Neuronal stem cell (in vitro differentiated cells): Measurements from ENCODE around the gene ABLIM2. TPM values are rescaled to one million over a fixed set of nuclear protein-coding genes. Genes with fewer than 3 reads are reported as not detected.

Experiments used
- DNase-seq: peaks from one replicate; pipeline ENCODE4 v3.0.0-alpha.2; 2013; ENCODE audit warnings: low spot score
- H2AFZ ChIP-seq: one replicate; pipeline ENCODE4 v1.6.1; 2013; ENCODE audit warnings: mild to moderate bottlenecking, low read length, inconsistent platforms
- H2AK5ac ChIP-seq: 2 replicates; pipeline ENCODE4 v1.6.1; 2013; ENCODE audit warnings: low read depth, mild to moderate bottlenecking, inconsistent platforms, low read length, moderate library complexity, mixed read lengths
- H2BK120ac ChIP-seq: 2 replicates; pipeline ENCODE4 v1.6.1; 2013; ENCODE audit warnings: low read depth, mild to moderate bottlenecking, inconsistent platforms, low read length, moderate library complexity, mixed read lengths
- H2BK12ac ChIP-seq: one replicate; pipeline ENCODE4 v1.6.1; 2013; ENCODE audit warnings: low read length, inconsistent platforms
- H2BK15ac ChIP-seq: 2 replicates; pipeline ENCODE4 v1.6.1; 2013; ENCODE audit warnings: mild to moderate bottlenecking, low read length, inconsistent platforms, mixed read lengths
- H2BK5ac ChIP-seq: one replicate; pipeline ENCODE4 v1.6.1; 2013; ENCODE audit warnings: inconsistent platforms, mild to moderate bottlenecking, low read length, moderate library complexity
- H3K14ac ChIP-seq: one replicate; pipeline ENCODE4 v1.6.1; 2013; ENCODE audit warnings: low read length, inconsistent platforms
- H3K18ac ChIP-seq: 2 replicates; pipeline ENCODE4 v1.6.1; 2013; ENCODE audit warnings: low read length, inconsistent platforms
- H3K23ac ChIP-seq: 2 replicates; pipeline ENCODE4 v1.6.1; 2013; ENCODE audit warnings: low read depth, mild to moderate bottlenecking, mixed read lengths, low read length, inconsistent platforms; ENCODE audit not compliant: poor library complexity
- H3K27ac ChIP-seq: replicated peaks from 3 replicates; pipeline ENCODE4 v1.5.1; 2013; ENCODE audit warnings: low read length, inconsistent platforms
- H3K27me3 ChIP-seq, 3 experiments: 2 replicates each; pipeline ENCODE4 v1.6.1; 2013; ENCODE audit warnings: low read length in 3 of 3, mild to moderate bottlenecking in 2 of 3, inconsistent platforms in 1 of 3, low read depth in 1 of 3, mixed read lengths in 1 of 3, moderate library complexity in 1 of 3; ENCODE audit not compliant: control insufficient read depth in 3 of 3, insufficient read depth in 3 of 3
- H3K36me3 ChIP-seq, 2 donors: replicated peaks in 1 of 2; 2 replicates each; pipeline ENCODE4 v1.6.1; 2013; ENCODE audit warnings: low read length in 2 of 2; ENCODE audit not compliant: control insufficient read depth in 2 of 2, insufficient read depth in 2 of 2
- H3K4ac ChIP-seq: 2 replicates; pipeline ENCODE4 v1.6.1; 2013; ENCODE audit warnings: inconsistent platforms, mild to moderate bottlenecking, low read length, moderate library complexity
- H3K4me1 ChIP-seq, 2 donors: 1 replicate in 1 of 2; 2 replicates in 1 of 2; pipeline ENCODE4 v1.6.1; 2013; ENCODE audit warnings: low read length in 2 of 2, low read depth in 1 of 2; ENCODE audit not compliant: control insufficient read depth in 2 of 2, insufficient read depth in 1 of 2
- H3K4me2 ChIP-seq: one replicate; pipeline ENCODE4 v1.6.1; 2013; ENCODE audit warnings: mild to moderate bottlenecking, low read length, inconsistent platforms; ENCODE audit not compliant: insufficient read depth, poor library complexity, severe bottlenecking
- H3K4me3 ChIP-seq, 2 donors: 2 replicates each; pipeline ENCODE4 v1.5.1; 2013; ENCODE audit warnings: low read length in 2 of 2, mild to moderate bottlenecking in 2 of 2, inconsistent platforms in 1 of 2, moderate library complexity in 1 of 2
- H3K79me1 ChIP-seq: one replicate; pipeline ENCODE4 v1.6.1; 2013; ENCODE audit warnings: low read depth, mild to moderate bottlenecking, inconsistent platforms, low read length, moderate library complexity
- H3K9ac ChIP-seq: one replicate; pipeline ENCODE4 v1.6.1; 2013; ENCODE audit warnings: mild to moderate bottlenecking, low read depth, low read length, inconsistent platforms; ENCODE audit not compliant: poor library complexity
- H3K9me3 ChIP-seq, 2 donors: replicated peaks in 1 of 2; 2 replicates each; pipeline versions ENCODE3 to v1.6.1; 2013; ENCODE audit warnings: low read length in 2 of 2, mild to moderate bottlenecking in 2 of 2, inconsistent platforms in 1 of 2, low read depth in 1 of 2, mixed read lengths in 1 of 2, moderate library complexity in 1 of 2; ENCODE audit not compliant: control insufficient read depth in 2 of 2, insufficient read depth in 1 of 2
- H4K8ac ChIP-seq: one replicate; pipeline ENCODE4 v1.6.1; 2013; ENCODE audit warnings: low read depth, mild to moderate bottlenecking, inconsistent platforms, low read length, moderate library complexity
- H4K91ac ChIP-seq: one replicate; pipeline ENCODE4 v1.6.1; 2013; ENCODE audit warnings: low read length, low read depth, mild to moderate bottlenecking, inconsistent platforms; ENCODE audit not compliant: poor library complexity
- WGBS, 2 donors: extraction: QIAGEN DNeasy Blood & Tissue Kit; methylation state at CpG; one replicate each; pipeline ENCODE4 v1.1.7; 2013; ENCODE audit warnings: missing lambda C conversion rate in 2 of 2, mixed read lengths in 1 of 2; ENCODE audit not compliant: insufficient read length in 2 of 2, insufficient replicate concordance in 1 of 2; ENCODE audit errors: extremely low coverage in 2 of 2; 5-methylcytosine and 5-hydroxymethylcytosine counted together
- polyA plus RNA-seq, 2 experiments: library from polyadenylated mRNA; stranded (reverse); fragments of 200-250 nt; gene quantifications; one replicate each; pipeline ENCODE4 v1.2.3, GENCODE V29; 2013

Gene ABLIM2
- polyA plus RNA-seq (2013, experiment 1 of 2) = 0.78 TPM
- 0.93 TPM for polyA plus RNA-seq (2013, experiment 2 of 2)

DNA sequence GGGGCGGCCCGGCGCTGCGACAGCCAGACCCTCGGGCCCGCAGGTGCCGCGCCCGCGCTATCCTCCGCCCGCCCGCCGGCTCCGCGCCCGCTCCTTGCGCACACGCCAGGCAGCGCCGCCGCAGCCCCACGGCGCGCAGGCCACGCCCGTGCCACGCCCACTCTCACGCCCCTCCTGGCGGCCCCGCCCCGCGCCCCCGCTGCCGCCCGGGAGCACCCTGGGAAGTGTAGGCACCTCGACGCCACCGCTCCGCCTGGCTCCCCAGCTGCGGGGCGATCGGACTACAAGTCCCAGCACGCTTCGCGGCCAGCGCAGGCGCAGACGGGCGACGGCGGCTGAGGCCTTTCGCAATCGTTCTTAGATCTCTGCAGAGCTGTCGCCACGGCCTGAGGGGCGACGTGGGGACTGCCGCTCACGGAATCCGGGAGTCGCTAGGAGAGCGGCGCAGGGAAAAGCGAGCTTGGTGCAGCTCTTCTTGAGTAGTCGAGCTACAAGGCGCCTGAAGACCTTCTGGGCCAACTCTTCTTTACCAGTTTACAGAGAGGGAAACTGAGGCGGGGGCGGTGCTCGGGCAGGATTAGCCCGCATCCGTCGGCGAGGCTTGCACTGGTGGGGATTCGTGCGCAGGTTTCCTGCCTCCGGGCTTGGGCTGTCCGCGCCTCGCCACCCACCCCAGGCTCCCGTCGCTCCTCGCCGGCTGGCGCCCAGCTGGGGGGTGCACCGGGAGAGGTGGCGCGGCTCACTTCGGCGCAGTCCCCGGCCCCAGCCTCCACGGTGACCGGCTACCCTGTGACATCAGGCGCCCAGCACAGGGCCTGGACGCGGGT lies at the start of gene ABLIM2:
ABLIM2 (minus strand) TSS at position 104 of the 827 bp plus-strand sequence. CDS start 124 bp downstream, outside the sequence.
- Histone ChIP-seq H3K79me1 (no peaks in the 10 kb centered on the region), H4K91ac (no peak within 1 kb of the TSS), H3K4me3 (peak within 1 kb of the TSS; percentile 62 to 85), H3K9ac (peak within 1 kb of the TSS; percentile 96), H3K14ac (peak within 1 kb of the TSS; percentile 98), H3K18ac (peak within 1 kb of the TSS; percentile 89), H3K9me3 (peaks cover 0 to 2% of the 10 kb centered on the region in 2 donors), H2BK5ac (peak within 1 kb of the TSS; percentile 80), H3K36me3 (no peaks in the 10 kb centered on the region), H2AK5ac (peak within 1 kb of the TSS; percentile 50), H3K27me3 (peaks cover 17 to 75% (median 38%) of the 10 kb centered on the region in 3 experiments), H3K4me2 (peak within 1 kb of the TSS; percentile 100), H3K4ac (no peak within 1 kb of the TSS), H2BK120ac (no peak within 1 kb of the TSS), H3K27ac (no peak within 1 kb of the TSS), H3K4me1 (peaks cover 6% of the 10 kb centered on the region in 2 donors), H4K8ac (peak within 1 kb of the TSS; percentile 31), H2BK12ac (peak within 1 kb of the TSS; percentile 80), H2BK15ac (peak within 1 kb of the TSS; percentile 90), H2AFZ (peak within 1 kb of the TSS; percentile 89), H3K23ac (peak within 1 kb of the TSS; percentile 92)
- DNase-seq = peak; percentile 97
- no CpG with 5 or more reads among the region's 96 CpGs for WGBS, 2 donors

DNA sequence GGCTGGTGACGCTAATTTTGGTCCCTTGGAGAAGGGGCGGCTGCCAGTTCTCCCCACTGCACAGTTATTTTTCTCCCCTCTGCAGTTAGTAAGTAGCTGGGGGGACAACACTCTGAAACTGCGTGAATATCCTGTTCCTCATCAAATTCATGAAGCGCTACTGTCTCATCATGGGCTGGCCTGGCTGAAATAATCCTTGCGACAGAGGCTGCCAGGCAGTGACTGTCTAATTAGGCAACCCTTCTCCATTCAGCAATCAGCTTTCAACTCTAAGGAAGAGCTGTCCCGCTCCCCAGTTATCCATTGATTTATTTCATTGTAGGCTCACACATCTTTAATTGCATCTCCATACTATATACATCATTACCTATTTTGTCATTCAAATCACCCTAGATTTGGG lies 48.7 kb upstream of the ABLIM2 start:
- Histone ChIP-seq H3K36me3 (no peaks in the 10 kb centered on the region), H2AFZ (no peak overlapping the region), H3K14ac (no peak overlapping the region), H3K4ac (no peak overlapping the region), H2BK5ac (no peak overlapping the region), H4K91ac (no peak overlapping the region), H3K18ac (no peak overlapping the region), H2BK120ac (no peak overlapping the region), H3K79me1 (no peaks in the 10 kb centered on the region), H3K4me1 (peaks cover 3 to 10% of the 10 kb centered on the region in 2 donors), H3K4me2 (no peak overlapping the region), H3K9me3 (no peaks in the 10 kb centered on the region), H2BK12ac (no peak overlapping the region), H3K27ac (no peak overlapping the region), H3K23ac (no peak overlapping the region), H3K4me3 (no peak overlapping the region), H4K8ac (no peak overlapping the region), H2AK5ac (no peak overlapping the region), H2BK15ac (no peak overlapping the region), H3K27me3 (no peaks in the 10 kb centered on the region), H3K9ac (no peak overlapping the region)
- no CpG with 5 or more reads among the region's 6 CpGs for WGBS, 2 donors
- DNase-seq = no peak

DNA sequence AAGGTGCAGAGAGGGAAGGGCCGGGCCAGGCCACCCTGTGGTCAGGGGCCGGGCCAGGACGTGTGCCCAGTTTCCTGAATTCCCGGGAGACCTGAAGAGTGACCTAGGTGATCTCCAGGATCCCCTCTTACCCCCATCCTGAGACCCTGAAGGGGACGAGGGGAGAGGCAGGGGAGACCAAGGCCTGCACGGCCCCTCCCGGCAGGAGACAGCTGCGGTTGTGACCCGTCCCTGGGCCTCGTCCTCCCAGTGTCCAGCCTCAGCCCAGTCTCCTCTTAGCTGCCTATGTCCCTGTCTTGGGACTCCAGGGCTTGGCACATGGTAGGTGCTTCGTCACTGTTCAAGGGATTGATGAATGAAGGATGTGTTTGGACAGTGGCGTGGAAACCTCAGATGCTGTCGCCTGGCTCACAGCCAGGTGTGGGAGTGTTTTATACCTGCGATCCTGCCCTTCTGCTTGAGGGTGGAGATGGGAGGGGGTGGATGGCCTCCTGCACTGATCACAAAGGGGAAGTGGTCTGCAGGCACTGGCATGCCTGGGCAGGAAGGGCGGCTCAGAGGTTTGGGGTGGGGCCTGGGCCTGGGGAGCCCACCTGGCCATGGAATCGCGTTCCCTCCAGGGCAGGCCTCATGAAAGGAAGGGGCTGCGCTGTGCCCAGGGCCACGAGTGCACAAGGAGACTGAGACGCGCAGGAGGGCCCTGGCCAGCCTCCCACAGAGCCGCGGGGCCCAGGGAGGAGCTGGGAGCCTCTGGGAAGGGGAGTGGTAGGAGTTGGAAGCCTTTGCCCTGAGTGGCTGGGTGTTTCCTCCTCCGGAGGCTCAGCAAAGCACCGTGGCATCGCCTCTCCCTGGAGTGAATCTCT lies 47.4 kb upstream of the ABLIM2 start:
- H2BK5ac ChIP-seq = no peak overlapping the region
- H3K18ac ChIP-seq = peak overlapping the region; percentile 89
- DNase-seq = no peak
- H2AK5ac ChIP-seq = peak overlapping the region; percentile 28
- no peaks in the 10 kb centered on the region for H3K9me3 ChIP-seq
- peak overlapping the region; percentile 39 for H3K14ac ChIP-seq
- peak overlapping the region; percentile 30 for H3K9ac ChIP-seq
- no peak overlapping the region for H3K4me2 ChIP-seq
- H2BK120ac ChIP-seq = no peak overlapping the region
- H3K4me1 ChIP-seq = peaks cover 3 to 9% of the 10 kb centered on the region in 2 donors
- peaks cover 1% of the 10 kb centered on the region for H3K79me1 ChIP-seq
- no peaks in the 10 kb centered on the region for H3K36me3 ChIP-seq
- no peak overlapping the region for H4K91ac ChIP-seq
- H2BK12ac ChIP-seq = peak overlapping the region; percentile 85
- peak overlapping the region; percentile 34 for H3K23ac ChIP-seq
- H2BK15ac ChIP-seq = peak overlapping the region; percentile 91
- WGBS, 2 donors = no CpG with 5 or more reads among the region's 26 CpGs
- H4K8ac ChIP-seq = peak overlapping the region; percentile 83
- H3K27me3 ChIP-seq = no peaks in the 10 kb centered on the region
- peak overlapping the region; percentile 40 for H2AFZ ChIP-seq
- no peak overlapping the region for H3K4me3 ChIP-seq
- no peak overlapping the region for H3K27ac ChIP-seq
- no peak overlapping the region for H3K4ac ChIP-seq
